Measurements from ENCODE around the gene LGR4. TPM values are rescaled to one million over a fixed set of nuclear protein-coding genes. Genes with fewer than 3 reads are reported as not detected.

Gene LGR4
- total RNA-seq, 1 experiment from 2014 or later, result 99.2 TPM

GRCh38 chr11:27367881-27368280 lies 104.7 kb downstream of the LGR4 start:
- H4K8ac ChIP-seq (replicated peaks; ENCODE audit: insufficient read length, low read depth, low read length), result no peak overlapping the region
- H2BK120ac ChIP-seq (ENCODE audit: low read depth, low read length, poor library complexity, severe bottlenecking), result no peak overlapping the region
- Mint-ChIP-seq H3K4me3 (no peak overlapping the region), H3K27ac (peak overlapping the region in 1 of 3 experiments; percentile 83; a peak in 4 of 7 replicates), H3K9me3 (no peaks in the 10 kb centered on the region), H3K36me3 (ENCODE audit: insufficient read depth in 1 of 3, low read depth in 3 of 3) (peaks cover 5 to 47% (median 43%) of the 10 kb centered on the region in 3 experiments; a peak in 6 of 7 replicates), H3K27me3 (ENCODE audit: low read depth) (no peaks in the 10 kb centered on the region; the same call in 1 of the 2 replicates), H3K4me1 (peaks cover 8 to 11% of the 10 kb centered on the region in 2 experiments)
- no peaks in the 10 kb centered on the region for H3K27me3 ChIP-seq (ENCODE audit: insufficient read depth, low read length)
- no peak overlapping the region for H2BK20ac ChIP-seq (ENCODE audit: low read depth, low read length, poor library complexity, severe bottlenecking)
- H2AFZ ChIP-seq (ENCODE audit: low read length), result no peak overlapping the region
- H2AK5ac ChIP-seq (ENCODE audit: insufficient read length, low read length), result no peak overlapping the region
- DNase-seq, result no peak
- H2BK5ac ChIP-seq (ENCODE audit: insufficient read length, low read length), result no peak overlapping the region
- no peaks in the 10 kb centered on the region; the same call in 1 of the 2 replicates for H3K4me1 ChIP-seq (ENCODE audit: insufficient read depth, low read length)
- H3K4me2 ChIP-seq (ENCODE audit: insufficient read depth, insufficient read length, low read length), result no peak overlapping the region
- no peak overlapping the region for H4K91ac ChIP-seq (ENCODE audit: insufficient read length, low read depth, low read length)
- H4K20me1 ChIP-seq (ENCODE audit: control insufficient read depth, insufficient read depth, insufficient read length), result no peaks in the 10 kb centered on the region
- no peak overlapping the region for H3K9ac ChIP-seq (ENCODE audit: extremely low read depth, insufficient read length, low read length)
- H3K79me1 ChIP-seq (ENCODE audit: insufficient read depth, low read depth, low read length, poor library complexity, severe bottlenecking), result no peaks in the 10 kb centered on the region
- no peak overlapping the region for H3T11ph ChIP-seq (ENCODE audit: low read length)
- no peaks in the 10 kb centered on the region for H3K9me3 ChIP-seq (ENCODE audit: control insufficient read depth, low read depth, low read length)
- no peak overlapping the region for H3K56ac ChIP-seq (ENCODE audit: insufficient read length, low read depth, low read length)
- H3K79me2 ChIP-seq (ENCODE audit: insufficient read depth, low read length), result no peaks in the 10 kb centered on the region
- no peak overlapping the region for H2BK15ac ChIP-seq (ENCODE audit: low read depth, low read length)
- H3K18ac ChIP-seq (ENCODE audit: insufficient read length, low read depth, low read length), result no peak overlapping the region
- H3K23ac ChIP-seq (ENCODE audit: insufficient read length, low read depth, low read length), result no peak overlapping the region
- WGBS (ENCODE audit: extremely low coverage, insufficient read length, low lambda C conversion rate), result no CpG with 5 or more reads among the region's 10 CpGs
- no peak overlapping the region for H3K27ac ChIP-seq (ENCODE audit: insufficient read length, low read depth, low read length)
- no peak overlapping the region for H4K5ac ChIP-seq (ENCODE audit: insufficient read length, low read depth, low read length)
- H2BK12ac ChIP-seq (ENCODE audit: insufficient read length, low read depth, low read length), result no peak overlapping the region
- H3K4ac ChIP-seq (ENCODE audit: low read depth, low read length), result no peak overlapping the region
- H3K14ac ChIP-seq (ENCODE audit: insufficient read depth, low read length), result no peak overlapping the region
- TF ChIP-seq, protein P1, sequence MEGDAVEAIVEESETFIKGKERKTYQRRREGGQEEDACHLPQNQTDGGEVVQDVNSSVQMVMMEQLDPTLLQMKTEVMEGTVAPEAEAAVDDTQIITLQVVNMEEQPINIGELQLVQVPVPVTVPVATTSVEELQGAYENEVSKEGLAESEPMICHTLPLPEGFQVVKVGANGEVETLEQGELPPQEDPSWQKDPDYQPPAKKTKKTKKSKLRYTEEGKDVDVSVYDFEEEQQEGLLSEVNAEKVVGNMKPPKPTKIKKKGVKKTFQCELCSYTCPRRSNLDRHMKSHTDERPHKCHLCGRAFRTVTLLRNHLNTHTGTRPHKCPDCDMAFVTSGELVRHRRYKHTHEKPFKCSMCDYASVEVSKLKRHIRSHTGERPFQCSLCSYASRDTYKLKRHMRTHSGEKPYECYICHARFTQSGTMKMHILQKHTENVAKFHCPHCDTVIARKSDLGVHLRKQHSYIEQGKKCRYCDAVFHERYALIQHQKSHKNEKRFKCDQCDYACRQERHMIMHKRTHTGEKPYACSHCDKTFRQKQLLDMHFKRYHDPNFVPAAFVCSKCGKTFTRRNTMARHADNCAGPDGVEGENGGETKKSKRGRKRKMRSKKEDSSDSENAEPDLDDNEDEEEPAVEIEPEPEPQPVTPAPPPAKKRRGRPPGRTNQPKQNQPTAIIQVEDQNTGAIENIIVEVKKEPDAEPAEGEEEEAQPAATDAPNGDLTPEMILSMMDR (conservative IDR thresholded peaks at IDR 0.05), result no peak
- peaks cover 4% of the 10 kb centered on the region for H3K23me2 ChIP-seq (ENCODE audit: insufficient read length, low read depth, low read length, poor library complexity, severe bottlenecking)

Measured in H9 (cell line).